Right kidney (tissue), 1 donor: ENCODE results near the gene NDUFS4.
"Not testable (repeated sequence)": the region's sequence is repeated elsewhere in the genome, so short reads cannot be mapped to it uniquely, and the experiment has no call there.

Source experiments
- DNase-seq: peaks from one replicate; pipeline ENCODE4 v3.0.0-alpha.2; 2016

Gene NDUFS4

GRCh38 chr5:53649352-53649751 lies 88.9 kb downstream of the NDUFS4 start:
- no peak for DNase-seq

- DNase-seq: not testable (repeated sequence)
Measured at GRCh38 chr5:53660573-53660972, 100.1 kb downstream of the NDUFS4 start.

GRCh38 chr5:53665313-53665712 lies 104.9 kb downstream of the NDUFS4 start:
- DNase-seq: not testable (repeated sequence)

- no peak for DNase-seq
Measured at GRCh38 chr5:53667621-53668020, 107.2 kb downstream of the NDUFS4 start.

- no peak for DNase-seq
Measured at GRCh38 chr5:53671447-53671846, 111.0 kb downstream of the NDUFS4 start.

GRCh38 chr5:53674121-53674520 lies 113.7 kb downstream of the NDUFS4 start:
- DNase-seq: no peak

- DNase-seq: no peak
Measured at GRCh38 chr5:53677632-53678031, 117.2 kb downstream of the NDUFS4 start.

GRCh38 chr5:53678981-53679660 lies 118.7 kb downstream of the NDUFS4 start:
- no peak for DNase-seq

- no peak for DNase-seq
Measured at GRCh38 chr5:53681079-53681478, 120.6 kb downstream of the NDUFS4 start.

GRCh38 chr5:53691014-53691413 lies 130.6 kb downstream of the NDUFS4 start:
- no peak for DNase-seq

- DNase-seq: no peak
Measured at GRCh38 chr5:53694520-53695022, 134.1 kb downstream of the NDUFS4 start.

GRCh38 chr5:53710405-53710804 lies 150.0 kb downstream of the NDUFS4 start:
- DNase-seq: not testable (repeated sequence)

- no peak for DNase-seq
Measured at GRCh38 chr5:53712327-53712726, 151.9 kb downstream of the NDUFS4 start.

GRCh38 chr5:53713978-53714666 lies 153.7 kb downstream of the NDUFS4 start:
- no peak for DNase-seq

- no peak for DNase-seq
Measured at GRCh38 chr5:53714667-53715010, 154.2 kb downstream of the NDUFS4 start.

GRCh38 chr5:53726121-53726520 lies 165.7 kb downstream of the NDUFS4 start:
- no peak for DNase-seq

GRCh38 chr5:53730943-53731342 lies 170.5 kb downstream of the NDUFS4 start:
- DNase-seq: no peak
